Progenitor cell of endocrine pancreas (in vitro differentiated cells): ENCODE data around the gene NUDT22. TPM values are rescaled to one million over a fixed set of nuclear protein-coding genes. Genes with fewer than 3 reads are reported as not detected.

Experiments
- DNase-seq: peaks from one replicate; pipeline ENCODE4 v3.0.0; 2021; ENCODE audit warnings: low spot score; ENCODE audit not compliant: unreplicated experiment
- H3K27ac Mint-ChIP-seq: 2 replicates; pipeline ENCODE4 v1.8.0; 2021; ENCODE audit warnings: mild to moderate bottlenecking, moderate library complexity, mixed read lengths
- H3K27me3 Mint-ChIP-seq: 2 replicates; pipeline ENCODE4 v1.8.0; 2021; ENCODE audit warnings: mixed read lengths
- H3K36me3 Mint-ChIP-seq: 2 replicates; pipeline ENCODE4 v1.8.0; 2022; ENCODE audit warnings: mixed read lengths; ENCODE audit not compliant: insufficient read depth
- H3K4me1 Mint-ChIP-seq: 2 replicates; pipeline ENCODE4 v1.8.0; 2021; ENCODE audit warnings: low read depth, mixed read lengths
- H3K4me3 Mint-ChIP-seq: 2 replicates; pipeline ENCODE4 v1.8.0; 2021; ENCODE audit warnings: low read depth, mild to moderate bottlenecking, moderate library complexity, mixed read lengths
- H3K9me3 Mint-ChIP-seq: 2 replicates; pipeline ENCODE4 v1.8.0; 2021; ENCODE audit warnings: low read depth, mixed read lengths
- total RNA-seq: library from RNA; stranded (reverse); gene quantifications from 2 replicates; pipeline ENCODE4 v1.2.1, GENCODE V29; 2021
- TF ChIP-seq, protein P1 (sequence below): fragments of 200-600 bp; sonication (generic); IDR thresholded peaks from one replicate; pipeline ENCODE4 v1.5.0; 2021; ENCODE audit warnings: antibody characterized with exemption, mild to moderate bottlenecking; ENCODE audit not compliant: unreplicated experiment

NUDT22 gene
- total RNA-seq, 1 donor from 2014 or later = 48.2 TPM

DNA sequence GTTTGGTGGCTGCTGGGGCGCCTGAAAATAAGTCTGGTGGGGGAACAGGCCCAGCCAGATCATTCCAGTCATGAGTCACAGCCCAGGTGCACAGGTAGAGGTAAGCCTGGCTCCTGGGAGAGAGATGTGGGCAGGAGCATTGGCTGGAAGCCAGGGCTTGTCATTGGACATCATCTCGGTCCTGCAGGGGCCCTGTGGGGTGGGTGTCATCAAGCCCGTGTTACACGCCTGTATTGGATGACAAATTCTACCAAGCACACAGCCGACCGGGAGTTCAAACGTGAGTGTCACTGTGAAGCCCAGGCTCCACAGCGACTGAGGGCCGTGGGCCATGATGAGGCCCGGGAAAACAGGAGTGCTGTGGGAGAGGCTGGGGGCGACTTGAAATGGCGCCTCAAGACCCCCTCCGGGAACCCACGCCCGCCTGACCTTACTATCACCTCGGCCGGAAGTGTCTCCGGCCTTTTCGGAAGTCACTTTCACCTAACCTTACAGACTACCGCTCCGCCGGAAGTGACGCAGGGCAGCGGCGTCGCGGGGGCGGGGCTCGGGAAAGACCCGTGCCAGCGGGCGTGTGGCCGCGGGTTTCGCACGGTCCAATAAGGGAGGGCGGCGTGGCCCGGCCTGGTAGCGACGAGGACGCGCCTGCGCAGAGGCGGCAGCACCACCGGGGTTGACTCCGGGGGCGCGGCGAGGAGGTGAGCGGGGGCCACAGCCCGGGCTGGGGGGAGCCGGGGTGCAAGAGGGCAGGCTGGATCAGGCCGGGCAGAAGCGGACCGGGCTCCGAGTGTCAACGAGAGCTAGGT, 14.6 kb downstream of the NUDT22 start, which contains the start of gene FKBP2:
TSS of gene FKBP2 (plus strand) at position 661 of the 806 bp plus-strand sequence. CDS start 1,293 bp downstream, outside the sequence.
- peaks cover 16% of the 10 kb centered on the region for H3K4me1 Mint-ChIP-seq
- H3K9me3 Mint-ChIP-seq = no peaks in the 10 kb centered on the region
- H3K4me3 Mint-ChIP-seq = peak within 1 kb of the TSS; percentile 85
- DNase-seq = peak; percentile 94
- TF ChIP-seq, protein P1, sequence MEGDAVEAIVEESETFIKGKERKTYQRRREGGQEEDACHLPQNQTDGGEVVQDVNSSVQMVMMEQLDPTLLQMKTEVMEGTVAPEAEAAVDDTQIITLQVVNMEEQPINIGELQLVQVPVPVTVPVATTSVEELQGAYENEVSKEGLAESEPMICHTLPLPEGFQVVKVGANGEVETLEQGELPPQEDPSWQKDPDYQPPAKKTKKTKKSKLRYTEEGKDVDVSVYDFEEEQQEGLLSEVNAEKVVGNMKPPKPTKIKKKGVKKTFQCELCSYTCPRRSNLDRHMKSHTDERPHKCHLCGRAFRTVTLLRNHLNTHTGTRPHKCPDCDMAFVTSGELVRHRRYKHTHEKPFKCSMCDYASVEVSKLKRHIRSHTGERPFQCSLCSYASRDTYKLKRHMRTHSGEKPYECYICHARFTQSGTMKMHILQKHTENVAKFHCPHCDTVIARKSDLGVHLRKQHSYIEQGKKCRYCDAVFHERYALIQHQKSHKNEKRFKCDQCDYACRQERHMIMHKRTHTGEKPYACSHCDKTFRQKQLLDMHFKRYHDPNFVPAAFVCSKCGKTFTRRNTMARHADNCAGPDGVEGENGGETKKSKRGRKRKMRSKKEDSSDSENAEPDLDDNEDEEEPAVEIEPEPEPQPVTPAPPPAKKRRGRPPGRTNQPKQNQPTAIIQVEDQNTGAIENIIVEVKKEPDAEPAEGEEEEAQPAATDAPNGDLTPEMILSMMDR = no peak
- no peaks in the 10 kb centered on the region for H3K27me3 Mint-ChIP-seq
- peak within 1 kb of the TSS; percentile 98 for H3K27ac Mint-ChIP-seq
- peaks cover 8% of the 10 kb centered on the region for H3K36me3 Mint-ChIP-seq

DNA sequence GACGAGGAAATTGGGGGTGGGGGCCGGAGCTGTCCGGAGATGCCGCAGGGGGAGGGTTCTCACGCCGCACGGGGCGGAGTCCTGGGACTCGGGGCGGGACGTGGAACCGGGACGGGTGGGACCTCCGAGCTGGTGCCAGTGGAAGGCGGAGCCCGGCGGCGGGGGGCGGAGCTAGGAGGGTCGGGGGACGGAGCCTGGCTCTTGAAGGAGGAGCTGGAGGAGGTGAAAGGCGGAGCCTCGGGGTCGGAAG, 15.1 kb downstream of the NUDT22 start:
- peak; percentile 99 for DNase-seq
- no peaks in the 10 kb centered on the region for H3K9me3 Mint-ChIP-seq
- H3K36me3 Mint-ChIP-seq = peaks cover 8% of the 10 kb centered on the region
- peak overlapping the region; percentile 98 for H3K27ac Mint-ChIP-seq
- peak overlapping the region; percentile 85 for H3K4me3 Mint-ChIP-seq
- H3K27me3 Mint-ChIP-seq = no peaks in the 10 kb centered on the region
- peaks cover 16% of the 10 kb centered on the region for H3K4me1 Mint-ChIP-seq
- TF ChIP-seq, protein P1 = no peak

- Mint-ChIP-seq H3K9me3 (no peaks in the 10 kb centered on the region), H3K27ac (peak overlapping the region; percentile 98), H3K4me3 (peak overlapping the region; percentile 85), H3K27me3 (no peaks in the 10 kb centered on the region), H3K36me3 (peaks cover 8% of the 10 kb centered on the region), H3K4me1 (peaks cover 16% of the 10 kb centered on the region)
- DNase-seq = no peak
- TF ChIP-seq, protein P1 = peak; percentile 14
Observed at GRCh38 chr11:64241491-64242374, 15.7 kb downstream of the NUDT22 start.

DNA sequence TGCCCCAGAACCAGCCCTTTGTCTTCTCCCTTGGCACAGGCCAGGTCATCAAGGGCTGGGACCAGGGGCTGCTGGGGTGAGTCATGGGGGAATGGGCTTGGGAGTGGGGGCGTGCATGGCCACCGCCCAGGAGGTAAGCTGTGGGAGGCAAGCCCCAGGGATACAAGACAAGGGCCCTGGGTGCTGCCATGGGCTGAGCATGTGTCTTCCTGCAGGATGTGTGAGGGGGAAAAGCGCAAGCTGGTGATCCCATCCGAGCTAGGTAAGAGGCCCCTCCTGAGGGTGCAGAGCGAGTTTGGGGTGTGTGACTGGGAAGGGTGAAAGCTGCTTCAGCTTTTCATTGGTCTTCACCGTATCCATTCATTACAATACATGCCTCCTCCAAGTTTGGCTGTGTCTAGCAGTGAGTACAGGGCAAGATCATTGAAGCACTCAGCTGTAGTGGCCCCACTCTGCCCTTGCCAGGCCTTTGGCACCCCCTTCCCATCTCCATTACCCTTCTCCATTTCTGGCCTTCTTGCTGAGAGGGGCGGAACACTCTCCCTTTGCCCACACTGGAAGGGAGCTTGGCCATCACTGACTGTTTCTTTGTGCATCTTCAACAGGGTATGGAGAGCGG, 17.3 kb downstream of the NUDT22 start:
- Mint-ChIP-seq H3K27me3 (no peaks in the 10 kb centered on the region), H3K4me1 (peaks cover 11% of the 10 kb centered on the region), H3K36me3 (peaks cover 5% of the 10 kb centered on the region), H3K4me3 (peak overlapping the region; percentile 22), H3K27ac (no peak overlapping the region), H3K9me3 (no peaks in the 10 kb centered on the region)
- TF ChIP-seq, protein P1 = no peak
- DNase-seq = no peak

- H3K27me3 Mint-ChIP-seq = no peaks in the 10 kb centered on the region
- no peaks in the 10 kb centered on the region for H3K9me3 Mint-ChIP-seq
- peaks cover 11% of the 10 kb centered on the region for H3K4me1 Mint-ChIP-seq
- TF ChIP-seq, protein P1 = no peak
- H3K27ac Mint-ChIP-seq = no peak overlapping the region
- H3K36me3 Mint-ChIP-seq = peaks cover 4% of the 10 kb centered on the region
- peak overlapping the region; percentile 50 for H3K4me3 Mint-ChIP-seq
- DNase-seq = no peak
Observed at GRCh38 chr11:64244107-64244506, 18.0 kb downstream of the NUDT22 start.
